Stomach (tissue), 9 donors: ENCODE data around the gene RHO. TPM values are rescaled to one million over a fixed set of nuclear protein-coding genes. Genes with fewer than 3 reads are reported as not detected.

Experiments used
- DNase-seq, 2 donors: peaks; one replicate each; pipeline versions ENCODE4 v3.0.0 to v3.0.0-alpha.2; 2013 to 2019
- H3K27ac ChIP-seq, 5 donors: fragments of 200-600 bp in 4 of 5; sonication (generic) in 4 of 5; one replicate each; pipeline ENCODE4 v1.5.1; 2013 to 2019; ENCODE audit warnings: mild to moderate bottlenecking in 1 of 5, moderate library complexity in 1 of 5
- H3K27me3 ChIP-seq, 3 donors: fragments of 200-600 bp; sonication (generic); one replicate each; pipeline ENCODE4 v1.5.1; 2017 to 2019; ENCODE audit warnings: mixed run types in 1 of 3
- H3K36me3 ChIP-seq, 4 donors: fragments of 200-600 bp; sonication (generic); 1 replicate in 3 of 4; 2 replicates in 1 of 4; pipeline ENCODE4 v1.5.1; 2016 to 2019
- H3K4me1 ChIP-seq, 4 donors: fragments of 200-600 bp; sonication (generic); one replicate each; pipeline ENCODE4 v1.5.1; 2016 to 2019
- H3K4me3 ChIP-seq, 4 donors: fragments of 200-600 bp; sonication (generic) in 3 of 4; one replicate each; pipeline ENCODE4 v1.5.1; 2016 to 2019; ENCODE audit warnings: mild to moderate bottlenecking in 1 of 4
- H3K9me3 ChIP-seq, 4 donors: fragments of 200-600 bp; sonication (generic); one replicate each; pipeline ENCODE4 v1.5.1; 2016 to 2019
- EP300 ChIP-seq: sonication (generic); formaldehyde crosslinking; IDR thresholded peaks from one replicate; pipeline ENCODE4 v1.6.1; 2017; ENCODE audit warnings: antibody characterized with exemption
- POLR2A ChIP-seq, 4 donors: fragments of 450-650 bp; IDR thresholded peaks; one replicate each; pipeline ENCODE4 v1.6.1; 2016; ENCODE audit warnings: antibody characterized with exemption in 4 of 4, control low read depth in 2 of 4, mild to moderate bottlenecking in 1 of 4, moderate library complexity in 1 of 4
- POLR2AphosphoS5 ChIP-seq, 3 donors: sonication (generic); formaldehyde crosslinking; IDR thresholded peaks; one replicate each; pipeline ENCODE4 v1.6.1; 2016; ENCODE audit warnings: antibody characterized with exemption in 3 of 3
- WGBS, 5 donors: extraction: QIAGEN DNeasy Blood & Tissue Kit in 3 of 5; methylation state at CpG; one replicate each; pipeline versions ENCODE4 v1.1.5 to v1.1.7; 2013 to 2018; 5-methylcytosine and 5-hydroxymethylcytosine counted together
- intact Hi-C: fragments of 100-400 bp; cut with DNase I; formaldehyde crosslinking; loops from one replicate; pipeline ENCODE4 v1.15.1; 2023; ENCODE audit warnings: low total_unique reads
- polyA plus RNA-seq, 3 donors: library from polyadenylated mRNA; stranded (reverse); fragments of 200-250 nt; gene quantifications; one replicate each; pipeline ENCODE4 v1.2.3, GENCODE V29; 2013
- total RNA-seq, 5 donors: library from RNA; depleted of rRNA; stranded (reverse); fragments of >200 nt; gene quantifications; one replicate each; pipeline versions ENCODE4 v1.1.0 to v1.2.3, GENCODE V29; 2014 to 2016
- TF ChIP-seq, protein P1 (sequence below), 7 experiments: fragments of 450-650 bp in 4 of 7; fragments of 200-600 bp in 3 of 7; sonication (generic) in 3 of 7; IDR thresholded peaks; one replicate each; pipeline ENCODE4 v1.5.1; 2016 to 2019; ENCODE audit warnings: antibody characterized with exemption in 7 of 7, control low read depth in 2 of 7, mild to moderate bottlenecking in 1 of 7
- donor health status: healthy with polysubstance abuse.
- donor health status: Bipolar disorder and iron deficiency.
- donor health status: healthy.

Gene RHO
- total and polyA plus RNA-seq, 8 donors = not detected

DNA sequence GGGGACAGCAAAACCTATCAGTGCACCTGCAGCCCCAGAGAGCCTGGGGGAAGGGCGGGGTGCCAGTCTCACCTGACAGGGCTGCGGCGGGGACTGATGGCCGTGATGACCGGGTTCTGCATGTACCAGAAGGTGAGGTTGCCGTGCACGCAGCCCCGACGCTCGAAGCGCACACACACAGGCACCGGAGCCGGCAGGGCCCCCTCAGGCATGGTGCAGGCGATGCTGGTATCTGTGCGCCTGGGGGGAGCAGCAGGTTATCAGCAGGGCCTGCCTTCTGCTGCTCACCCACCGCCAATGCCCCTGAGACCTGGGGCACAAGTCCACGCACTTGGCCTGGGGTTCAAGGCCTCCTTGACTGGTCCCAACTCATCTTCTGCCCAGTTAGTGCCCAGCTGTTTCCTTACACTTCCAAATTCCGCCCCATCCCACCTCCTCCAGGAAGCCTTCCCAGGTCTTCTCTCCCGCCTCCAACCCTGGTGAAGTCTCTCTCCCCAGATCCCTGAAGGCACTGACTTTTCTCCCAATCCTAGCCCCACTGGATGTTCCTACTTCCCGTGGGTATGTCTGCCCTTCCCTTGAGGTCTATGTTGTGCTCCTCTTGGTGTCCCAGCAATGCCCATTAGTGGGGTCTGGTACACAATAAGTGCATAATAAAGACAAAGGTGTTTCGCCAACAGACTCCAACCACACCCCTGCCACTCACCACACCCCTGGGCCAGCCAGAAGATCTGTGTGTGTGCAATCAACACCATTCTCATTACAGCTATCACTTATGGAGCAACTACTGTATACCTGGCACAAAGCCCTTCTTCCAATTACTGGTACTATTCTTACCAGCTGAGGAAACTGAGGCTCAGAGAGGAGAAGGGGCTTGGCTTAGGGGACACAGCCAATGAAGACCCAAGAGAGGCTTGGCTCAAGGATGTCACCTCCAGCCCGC, 43.4 kb downstream of the RHO start:
- H3K27me3 ChIP-seq = no peaks in the 10 kb centered on the region
- peaks cover 37 to 86% (median 69%) of the 10 kb centered on the region in 4 donors for H3K36me3 ChIP-seq
- H3K9me3 ChIP-seq = no peaks in the 10 kb centered on the region
- no peak overlapping the region for H3K27ac ChIP-seq
- peaks cover 6 to 21% (median 9%) of the 10 kb centered on the region in 4 donors for H3K4me1 ChIP-seq
- intact Hi-C loops = no loop called here
- DNase-seq = no peak
- no peak overlapping the region for H3K4me3 ChIP-seq
- TF ChIP-seq POLR2A (IDR thresholded peaks at IDR 0.05) (no peak), POLR2AphosphoS5 (IDR thresholded peaks at IDR 0.05) (no peak), EP300 (no peak)
- TF ChIP-seq, protein P1, sequence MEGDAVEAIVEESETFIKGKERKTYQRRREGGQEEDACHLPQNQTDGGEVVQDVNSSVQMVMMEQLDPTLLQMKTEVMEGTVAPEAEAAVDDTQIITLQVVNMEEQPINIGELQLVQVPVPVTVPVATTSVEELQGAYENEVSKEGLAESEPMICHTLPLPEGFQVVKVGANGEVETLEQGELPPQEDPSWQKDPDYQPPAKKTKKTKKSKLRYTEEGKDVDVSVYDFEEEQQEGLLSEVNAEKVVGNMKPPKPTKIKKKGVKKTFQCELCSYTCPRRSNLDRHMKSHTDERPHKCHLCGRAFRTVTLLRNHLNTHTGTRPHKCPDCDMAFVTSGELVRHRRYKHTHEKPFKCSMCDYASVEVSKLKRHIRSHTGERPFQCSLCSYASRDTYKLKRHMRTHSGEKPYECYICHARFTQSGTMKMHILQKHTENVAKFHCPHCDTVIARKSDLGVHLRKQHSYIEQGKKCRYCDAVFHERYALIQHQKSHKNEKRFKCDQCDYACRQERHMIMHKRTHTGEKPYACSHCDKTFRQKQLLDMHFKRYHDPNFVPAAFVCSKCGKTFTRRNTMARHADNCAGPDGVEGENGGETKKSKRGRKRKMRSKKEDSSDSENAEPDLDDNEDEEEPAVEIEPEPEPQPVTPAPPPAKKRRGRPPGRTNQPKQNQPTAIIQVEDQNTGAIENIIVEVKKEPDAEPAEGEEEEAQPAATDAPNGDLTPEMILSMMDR (IDR thresholded peaks at IDR 0.05) = no peak
- 93 to 96% (median 95%) methylated on average over 12 to 22 of the region's 22 CpGs for WGBS, 5 donors

DNA sequence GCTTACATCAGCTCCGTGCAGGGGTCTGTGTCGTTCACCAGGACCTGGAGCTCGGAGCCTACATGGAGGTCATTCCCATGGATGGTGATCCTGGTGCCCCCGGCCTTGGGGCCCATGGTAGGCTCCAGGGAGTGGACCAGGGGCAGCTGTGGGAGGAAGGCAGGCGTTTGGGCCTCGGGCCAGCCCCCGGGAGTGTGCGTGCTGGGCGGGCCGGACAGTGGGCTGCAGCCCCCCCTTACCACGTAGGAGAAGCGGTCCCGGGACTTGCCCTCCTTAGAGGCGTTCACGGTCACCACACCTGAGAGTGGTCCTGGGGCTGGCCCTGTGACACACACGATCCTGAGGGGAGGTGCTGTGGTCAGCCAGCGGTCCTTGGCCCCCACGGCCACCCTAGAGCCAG, 44.2 kb downstream of the RHO start:
- intact Hi-C loops = no loop called here
- H3K36me3 ChIP-seq = peaks cover 37 to 79% (median 63%) of the 10 kb centered on the region in 4 donors
- H3K27me3 ChIP-seq = no peaks in the 10 kb centered on the region
- TF ChIP-seq POLR2A (IDR thresholded peaks at IDR 0.05) (no peak), EP300 (no peak), POLR2AphosphoS5 (IDR thresholded peaks at IDR 0.05) (no peak)
- TF ChIP-seq, protein P1 (IDR thresholded peaks at IDR 0.05) = no peak
- DNase-seq = no peak
- H3K9me3 ChIP-seq = no peaks in the 10 kb centered on the region
- WGBS, 5 donors = 86 to 98% (median 94%) methylated on average over 8 to 18 of the region's 18 CpGs
- peaks cover 13 to 21% (median 16%) of the 10 kb centered on the region in 4 donors for H3K4me1 ChIP-seq
- no peak overlapping the region for H3K4me3 ChIP-seq
- H3K27ac ChIP-seq = no peak overlapping the region

DNA sequence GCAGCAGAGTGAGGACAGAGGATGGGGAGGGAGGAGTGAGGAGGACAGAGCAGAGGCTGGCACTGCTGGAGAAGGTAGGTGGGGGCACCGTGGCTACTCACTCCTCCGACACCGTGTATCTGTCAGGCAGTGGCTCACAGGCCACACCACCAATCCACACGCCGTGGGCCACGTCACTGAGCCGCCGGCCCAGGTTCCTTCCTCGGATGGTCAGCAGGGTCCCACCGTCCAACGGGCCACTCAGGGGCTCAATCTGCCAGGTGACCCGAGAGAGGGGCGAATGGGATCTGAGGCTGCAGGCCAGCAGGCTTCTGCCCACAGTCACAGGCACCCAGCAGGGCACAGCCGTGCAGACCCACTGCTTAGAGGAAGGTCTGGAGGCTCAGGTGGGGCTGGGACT, 45.1 kb downstream of the RHO start:
- H3K9me3 ChIP-seq = no peaks in the 10 kb centered on the region
- peaks cover 19 to 26% (median 24%) of the 10 kb centered on the region in 4 donors for H3K4me1 ChIP-seq
- DNase-seq = no peak
- no peak overlapping the region for H3K27ac ChIP-seq
- no peaks in the 10 kb centered on the region for H3K27me3 ChIP-seq
- intact Hi-C loops = no loop called here
- peaks cover 37 to 75% (median 63%) of the 10 kb centered on the region in 4 donors for H3K36me3 ChIP-seq
- H3K4me3 ChIP-seq = no peak overlapping the region
- WGBS, 5 donors = 93 to 96% (median 94%) methylated on average over 13 to 14 of the region's 14 CpGs
- no peak for TF ChIP-seq EP300
- TF ChIP-seq, protein P1 (IDR thresholded peaks at IDR 0.05) = no peak
- TF ChIP-seq POLR2A (IDR thresholded peaks at IDR 0.05) = no peak

DNA sequence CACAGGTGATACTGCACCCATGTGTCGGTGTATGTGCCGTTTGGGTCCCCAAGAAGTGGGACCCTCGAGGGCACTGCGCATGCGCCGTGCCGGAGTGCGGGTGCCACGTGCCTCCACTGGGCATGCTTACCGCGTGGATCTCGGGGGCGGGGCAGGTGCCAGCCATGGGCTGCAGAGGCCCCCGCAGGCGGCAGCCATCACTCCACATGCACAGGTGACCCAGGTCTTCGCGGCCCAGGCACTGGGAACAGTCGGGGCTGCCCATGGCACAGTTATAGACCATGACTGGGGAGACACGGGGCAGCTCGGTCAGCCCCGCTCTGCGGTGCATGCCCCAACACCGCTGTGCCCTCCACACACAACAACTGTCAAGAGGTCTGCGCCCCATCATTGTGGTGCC, 45.8 kb downstream of the RHO start:
- no peak for DNase-seq
- H3K4me3 ChIP-seq = no peak overlapping the region
- 96 to 97% (median 97%) methylated on average over 15 to 24 of the region's 24 CpGs for WGBS, 5 donors
- H3K9me3 ChIP-seq = no peaks in the 10 kb centered on the region
- intact Hi-C loops = no loop called here
- H3K4me1 ChIP-seq = peaks cover 19 to 33% (median 29%) of the 10 kb centered on the region in 4 donors
- H3K27ac ChIP-seq = no peak overlapping the region
- H3K27me3 ChIP-seq = no peaks in the 10 kb centered on the region
- H3K36me3 ChIP-seq = peaks cover 37 to 78% (median 62%) of the 10 kb centered on the region in 4 donors
- TF ChIP-seq, protein P1 (IDR thresholded peaks at IDR 0.05) = no peak
- no peak for TF ChIP-seq POLR2AphosphoS5 (IDR thresholded peaks at IDR 0.05)
- no peak for TF ChIP-seq EP300
- no peak for TF ChIP-seq POLR2A (IDR thresholded peaks at IDR 0.05)
